GM12874 (cell line): Measurements from ENCODE around the gene ARHGEF37.

Experiments used
- TF ChIP-seq, protein P1 (sequence below): IDR thresholded peaks from 2 replicates; pipeline ENCODE4 v1.5.1; 2011; ENCODE audit warnings: low read depth, mild to moderate bottlenecking, control low read depth, low read length, moderate library complexity; ENCODE audit not compliant: insufficient read depth

ARHGEF37 gene

DNA sequence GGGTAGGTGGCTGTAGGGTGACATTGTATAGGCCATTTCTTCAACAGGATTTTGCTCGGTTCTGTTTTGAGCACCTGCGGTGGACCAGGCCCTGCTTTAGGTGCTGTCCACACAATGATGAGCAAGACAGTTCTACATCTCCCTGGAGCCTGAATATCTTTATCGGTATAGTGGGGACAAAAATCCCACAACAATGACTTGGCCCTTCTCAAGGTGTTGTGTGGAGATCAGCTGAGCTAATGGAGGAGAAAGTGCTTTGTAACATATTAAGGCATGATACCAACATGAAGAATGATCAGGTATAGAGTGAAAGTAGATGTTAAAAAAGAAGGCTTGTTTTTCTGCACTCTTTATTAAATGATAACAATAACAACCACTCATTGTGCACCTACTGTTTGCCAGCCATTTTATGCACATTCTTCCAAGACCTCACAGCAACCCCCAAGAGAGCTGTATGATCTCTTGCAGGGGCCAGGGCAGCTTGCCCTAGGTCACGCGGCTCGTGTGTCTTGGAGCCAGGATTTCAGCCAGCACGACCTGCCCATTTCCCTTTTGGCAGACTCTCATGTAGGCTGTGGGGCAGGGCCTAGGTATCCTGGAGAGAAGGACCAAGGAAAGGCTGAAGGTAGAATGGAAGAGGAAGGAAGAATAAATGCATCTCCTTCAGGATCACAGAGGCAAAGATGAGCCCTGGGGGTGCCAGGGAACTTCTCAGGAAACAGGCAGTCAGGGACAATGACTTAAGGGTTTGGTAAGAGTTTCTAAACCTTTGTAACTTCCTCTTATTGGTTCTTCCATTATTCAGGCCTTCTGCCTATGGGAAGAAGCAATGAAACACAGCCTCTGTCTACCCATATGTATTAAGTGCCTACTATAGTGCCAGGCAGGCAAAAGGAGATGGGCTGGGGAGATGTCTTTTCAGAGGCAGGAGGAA is 98.8 kb downstream of the ARHGEF37 start:
- TF ChIP-seq, protein P1, sequence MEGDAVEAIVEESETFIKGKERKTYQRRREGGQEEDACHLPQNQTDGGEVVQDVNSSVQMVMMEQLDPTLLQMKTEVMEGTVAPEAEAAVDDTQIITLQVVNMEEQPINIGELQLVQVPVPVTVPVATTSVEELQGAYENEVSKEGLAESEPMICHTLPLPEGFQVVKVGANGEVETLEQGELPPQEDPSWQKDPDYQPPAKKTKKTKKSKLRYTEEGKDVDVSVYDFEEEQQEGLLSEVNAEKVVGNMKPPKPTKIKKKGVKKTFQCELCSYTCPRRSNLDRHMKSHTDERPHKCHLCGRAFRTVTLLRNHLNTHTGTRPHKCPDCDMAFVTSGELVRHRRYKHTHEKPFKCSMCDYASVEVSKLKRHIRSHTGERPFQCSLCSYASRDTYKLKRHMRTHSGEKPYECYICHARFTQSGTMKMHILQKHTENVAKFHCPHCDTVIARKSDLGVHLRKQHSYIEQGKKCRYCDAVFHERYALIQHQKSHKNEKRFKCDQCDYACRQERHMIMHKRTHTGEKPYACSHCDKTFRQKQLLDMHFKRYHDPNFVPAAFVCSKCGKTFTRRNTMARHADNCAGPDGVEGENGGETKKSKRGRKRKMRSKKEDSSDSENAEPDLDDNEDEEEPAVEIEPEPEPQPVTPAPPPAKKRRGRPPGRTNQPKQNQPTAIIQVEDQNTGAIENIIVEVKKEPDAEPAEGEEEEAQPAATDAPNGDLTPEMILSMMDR = no peak

DNA sequence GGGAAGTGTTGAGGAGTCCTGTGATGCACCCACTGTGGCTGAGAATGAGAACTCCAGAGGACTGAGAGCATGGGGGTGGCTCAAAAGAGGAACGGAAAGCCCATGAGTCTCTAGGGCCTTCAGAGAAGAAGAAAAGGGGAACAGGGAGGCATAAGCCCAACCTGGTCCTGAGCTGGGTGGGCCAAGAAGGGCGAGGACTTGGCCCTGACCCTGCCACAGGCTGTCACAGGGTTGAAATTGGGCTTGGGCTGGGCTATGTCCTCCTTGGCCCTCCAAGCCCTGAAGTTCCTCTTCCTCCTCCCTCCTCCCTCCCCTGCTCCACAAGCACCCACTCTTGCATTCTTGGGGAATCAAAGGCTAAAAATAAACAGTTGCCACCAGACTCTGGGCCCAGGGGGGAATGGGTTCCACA is 99.5 kb downstream of the ARHGEF37 start:
- TF ChIP-seq, protein P1 = no peak

DNA sequence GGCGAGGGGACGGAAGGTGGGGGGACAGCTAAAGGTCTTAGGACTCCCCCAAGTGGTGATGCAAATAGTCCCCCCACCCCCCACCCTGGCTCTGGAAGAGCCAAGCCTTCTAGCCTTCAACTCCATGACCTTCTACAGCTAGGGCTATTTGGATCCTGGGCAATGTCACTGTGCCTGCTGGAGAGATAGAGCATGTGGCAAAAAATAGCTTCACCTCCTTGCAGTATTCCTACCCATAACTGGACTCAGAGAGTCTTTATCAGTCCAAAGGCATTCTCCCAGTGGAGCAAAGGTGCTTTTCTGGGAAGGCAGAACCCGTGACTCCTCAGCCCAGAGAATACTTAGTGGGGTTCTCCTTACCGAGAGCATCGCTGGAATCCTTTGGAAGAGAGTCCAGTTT is 100.0 kb downstream of the ARHGEF37 start:
- TF ChIP-seq, protein P1 = no peak

DNA sequence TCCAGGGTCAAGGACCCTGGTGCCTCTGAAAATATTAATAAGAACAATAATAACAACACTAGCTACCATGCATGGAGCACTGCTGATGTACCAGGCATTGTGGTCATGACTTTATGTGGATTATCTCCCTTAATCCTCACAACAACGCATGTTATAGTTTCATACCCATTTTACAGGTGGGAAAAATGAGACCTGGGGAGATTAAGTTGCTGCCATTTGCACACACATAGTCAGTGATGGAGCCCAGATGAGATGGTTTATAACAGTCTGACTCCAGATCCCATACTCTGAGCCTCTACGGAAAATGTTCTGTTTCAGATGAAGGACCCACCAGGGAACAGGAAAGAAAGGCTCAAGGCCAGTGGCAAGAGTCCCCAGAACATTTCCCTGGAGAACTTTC is 100.6 kb downstream of the ARHGEF37 start:
- TF ChIP-seq, protein P1 = no peak

DNA sequence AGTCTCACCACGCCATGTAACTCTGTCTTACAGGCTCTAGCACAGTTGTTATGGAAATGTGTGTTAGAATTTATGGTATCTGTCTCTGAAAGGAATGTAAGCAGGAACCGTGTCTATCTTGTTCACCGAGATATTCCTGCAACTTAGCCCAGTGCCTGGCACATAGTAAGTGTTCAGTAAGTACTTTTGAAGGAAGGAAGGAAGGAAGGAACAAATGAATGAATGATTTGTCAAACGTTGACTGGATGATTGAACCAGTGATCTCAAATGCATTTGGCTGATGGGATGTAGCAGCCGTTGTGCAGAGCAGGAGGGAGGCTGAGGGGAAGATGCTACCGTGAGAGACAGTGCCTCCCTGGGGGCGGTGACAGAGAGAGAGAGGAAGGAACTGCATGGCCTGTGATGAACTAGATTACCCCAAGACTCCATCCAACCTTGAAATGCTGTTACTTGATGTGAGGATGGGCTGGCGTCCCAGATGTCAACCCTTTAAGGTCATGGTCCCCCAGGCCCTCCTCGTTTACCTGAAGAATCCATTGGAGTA is 101.3 kb downstream of the ARHGEF37 start:
- TF ChIP-seq, protein P1 = no peak

DNA sequence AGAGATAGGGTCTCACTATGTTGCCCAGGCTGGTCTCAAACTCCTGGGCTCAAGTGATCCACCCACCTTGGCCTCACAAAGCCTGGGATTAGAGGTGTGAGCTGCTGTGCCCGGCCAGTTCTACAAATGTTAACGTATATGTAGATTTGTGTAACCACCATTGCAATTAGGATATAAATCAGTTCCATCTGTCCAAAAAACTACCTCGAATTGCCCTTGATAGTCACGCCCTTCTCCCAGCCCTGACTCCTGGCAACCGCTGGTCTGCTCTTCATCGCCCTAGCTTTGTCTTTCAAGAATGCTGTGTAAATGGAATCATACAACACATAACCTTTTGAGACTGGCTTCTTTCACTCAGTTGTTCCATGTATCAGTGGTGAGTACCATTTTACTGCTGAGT is 102.7 kb downstream of the ARHGEF37 start:
- TF ChIP-seq, protein P1 = no peak

DNA sequence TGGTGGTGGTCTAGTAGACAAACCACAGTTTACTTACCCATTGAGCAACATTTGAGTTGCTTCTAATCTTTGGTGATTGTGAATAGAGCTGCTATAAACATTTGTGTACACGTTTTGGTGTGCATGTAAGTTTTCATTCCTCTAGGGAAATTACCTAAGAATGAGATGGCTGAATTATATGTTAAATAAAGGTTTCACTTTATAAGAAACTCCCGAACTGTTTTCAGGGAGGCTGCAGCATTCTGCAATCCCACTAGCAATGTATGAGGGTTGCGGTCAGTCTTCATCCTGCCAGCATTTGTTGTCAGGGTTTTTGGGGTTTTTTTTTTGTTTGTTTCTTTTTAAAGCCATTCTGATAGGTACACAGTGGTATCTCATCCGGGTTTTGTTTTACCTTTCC is 103.1 kb downstream of the ARHGEF37 start:
- TF ChIP-seq, protein P1 = no peak
